ENCODE results near the gene CDH6.

Gene CDH6

GRCh38 chr5:31204958-31205357 is 11.5 kb downstream of the CDH6 start:
- WGBS (ENCODE audit: extremely low coverage, insufficient coverage, low lambda C conversion rate), result no CpG with 5 or more reads among the region's 1 CpG
- H3K79me2 ChIP-seq (ENCODE audit: control insufficient read depth, insufficient read depth, low read length), result no peaks in the 10 kb centered on the region
- H2BK120ac ChIP-seq (ENCODE audit: low read depth, low read length), result no peak overlapping the region
- DNase-seq, result no peak
- H4K5ac ChIP-seq (ENCODE audit: low read length), result no peak overlapping the region
- no peak overlapping the region for H2BK5ac ChIP-seq (ENCODE audit: low read length)
- H2BK15ac ChIP-seq (replicated peaks; ENCODE audit: low read depth), result no peak overlapping the region
- H3K4me3 ChIP-seq (ENCODE audit: low read length), result no peak overlapping the region
- no peak overlapping the region for H3K27ac ChIP-seq (ENCODE audit: low read depth, low read length)
- H3K27me3 ChIP-seq (ENCODE audit: insufficient read depth, low read length, poor library complexity), result no peaks in the 10 kb centered on the region
- H3K79me1 ChIP-seq (ENCODE audit: low read length), result no peaks in the 10 kb centered on the region
- H3K4me2 ChIP-seq (ENCODE audit: low read length), result no peak overlapping the region
- H3K4ac ChIP-seq (ENCODE audit: low read depth, low read length), result no peak overlapping the region
- H3K23ac ChIP-seq (ENCODE audit: low read length), result no peak overlapping the region
- H2AK5ac ChIP-seq (ENCODE audit: low read length), result no peak overlapping the region
- H4K8ac ChIP-seq (ENCODE audit: low read depth, low read length), result no peak overlapping the region
- no peak overlapping the region for H3K56ac ChIP-seq (ENCODE audit: low read length)
- no peak overlapping the region for H3K9ac ChIP-seq (ENCODE audit: low read length)
- no peaks in the 10 kb centered on the region for H3K36me3 ChIP-seq (ENCODE audit: control insufficient read depth, insufficient read depth, low read length)
- no peaks in the 10 kb centered on the region for H3K4me1 ChIP-seq (ENCODE audit: control insufficient read depth, low read depth, low read length)
- H3K18ac ChIP-seq (ENCODE audit: low read length), result no peak overlapping the region

- Histone ChIP-seq H3K27ac (ENCODE audit: low read depth, low read length) (no peak overlapping the region), H3K36me3 (ENCODE audit: control insufficient read depth, insufficient read depth, low read length) (no peaks in the 10 kb centered on the region), H3K56ac (ENCODE audit: low read length) (no peak overlapping the region), H3K4me3 (ENCODE audit: low read length) (no peak overlapping the region), H3K4me2 (ENCODE audit: low read length) (no peak overlapping the region), H3K4ac (ENCODE audit: low read depth, low read length) (no peak overlapping the region), H3K4me1 (ENCODE audit: control insufficient read depth, low read depth, low read length) (no peaks in the 10 kb centered on the region), H3K9ac (ENCODE audit: low read length) (no peak overlapping the region), H3K18ac (ENCODE audit: low read length) (no peak overlapping the region), H3K27me3 (ENCODE audit: insufficient read depth, low read length, poor library complexity) (no peaks in the 10 kb centered on the region), H2AK5ac (ENCODE audit: low read length) (no peak overlapping the region), H2BK120ac (ENCODE audit: low read depth, low read length) (no peak overlapping the region), H2BK15ac (replicated peaks; ENCODE audit: low read depth) (no peak overlapping the region), H4K8ac (ENCODE audit: low read depth, low read length) (no peak overlapping the region), H2BK5ac (ENCODE audit: low read length) (no peak overlapping the region), H3K23ac (ENCODE audit: low read length) (no peak overlapping the region), H4K5ac (ENCODE audit: low read length) (no peak overlapping the region), H3K79me1 (ENCODE audit: low read length) (no peaks in the 10 kb centered on the region), H3K79me2 (ENCODE audit: control insufficient read depth, insufficient read depth, low read length) (no peaks in the 10 kb centered on the region)
- no CpG with 5 or more reads among the region's 6 CpGs for WGBS (ENCODE audit: extremely low coverage, insufficient coverage, low lambda C conversion rate)
- DNase-seq, result no peak
These were observed 14.6 kb downstream of the CDH6 start for GRCh38 chr5:31208043-31208442.

- H3K27ac ChIP-seq (ENCODE audit: low read depth, low read length), result no peak overlapping the region
These were observed 15.8 kb downstream of the CDH6 start for GRCh38 chr5:31209334-31209733.

GRCh38 chr5:31211098-31211497 is 17.6 kb downstream of the CDH6 start:
- Histone ChIP-seq H3K56ac (ENCODE audit: low read length) (no peak overlapping the region), H4K8ac (ENCODE audit: low read depth, low read length) (no peak overlapping the region), H2BK120ac (ENCODE audit: low read depth, low read length) (no peak overlapping the region), H3K4me1 (ENCODE audit: control insufficient read depth, low read depth, low read length) (no peaks in the 10 kb centered on the region), H2BK5ac (ENCODE audit: low read length) (no peak overlapping the region), H3K18ac (ENCODE audit: low read length) (no peak overlapping the region), H3K4me2 (ENCODE audit: low read length) (no peak overlapping the region), H3K23ac (ENCODE audit: low read length) (no peak overlapping the region), H4K5ac (ENCODE audit: low read length) (no peak overlapping the region), H2BK15ac (replicated peaks; ENCODE audit: low read depth) (no peak overlapping the region), H2AK5ac (ENCODE audit: low read length) (no peak overlapping the region), H3K36me3 (ENCODE audit: control insufficient read depth, insufficient read depth, low read length) (no peaks in the 10 kb centered on the region), H3K27me3 (ENCODE audit: insufficient read depth, low read length, poor library complexity) (no peaks in the 10 kb centered on the region), H3K9ac (ENCODE audit: low read length) (no peak overlapping the region), H3K4me3 (ENCODE audit: low read length) (no peak overlapping the region), H3K4ac (ENCODE audit: low read depth, low read length) (no peak overlapping the region), H3K27ac (ENCODE audit: low read depth, low read length) (no peak overlapping the region), H3K79me1 (ENCODE audit: low read length) (no peaks in the 10 kb centered on the region), H3K79me2 (ENCODE audit: control insufficient read depth, insufficient read depth, low read length) (no peaks in the 10 kb centered on the region)
- no peak for DNase-seq

More at GRCh38 chr5:31209334-31209733, 15.8 kb downstream of the CDH6 start:
- DNase-seq, result no peak
- Histone ChIP-seq H2BK15ac (replicated peaks; ENCODE audit: low read depth) (no peak overlapping the region), H3K56ac (ENCODE audit: low read length) (no peak overlapping the region), H3K23ac (ENCODE audit: low read length) (no peak overlapping the region), H3K4me3 (ENCODE audit: low read length) (no peak overlapping the region), H2AK5ac (ENCODE audit: low read length) (no peak overlapping the region), H3K4me2 (ENCODE audit: low read length) (no peak overlapping the region), H2BK5ac (ENCODE audit: low read length) (no peak overlapping the region), H3K36me3 (ENCODE audit: control insufficient read depth, insufficient read depth, low read length) (no peaks in the 10 kb centered on the region), H3K18ac (ENCODE audit: low read length) (no peak overlapping the region), H3K27me3 (ENCODE audit: insufficient read depth, low read length, poor library complexity) (no peaks in the 10 kb centered on the region), H3K4me1 (ENCODE audit: control insufficient read depth, low read depth, low read length) (no peaks in the 10 kb centered on the region), H3K4ac (ENCODE audit: low read depth, low read length) (no peak overlapping the region), H2BK120ac (ENCODE audit: low read depth, low read length) (no peak overlapping the region), H4K5ac (ENCODE audit: low read length) (no peak overlapping the region), H4K8ac (ENCODE audit: low read depth, low read length) (no peak overlapping the region), H3K9ac (ENCODE audit: low read length) (no peak overlapping the region), H3K79me2 (ENCODE audit: control insufficient read depth, insufficient read depth, low read length) (no peaks in the 10 kb centered on the region), H3K79me1 (ENCODE audit: low read length) (no peaks in the 10 kb centered on the region)
- WGBS (ENCODE audit: extremely low coverage, insufficient coverage, low lambda C conversion rate), result no CpG with 5 or more reads among the region's 3 CpGs

GRCh38 chr5:31213257-31213656 is 19.8 kb downstream of the CDH6 start:
- no peak overlapping the region for H3K23ac ChIP-seq (ENCODE audit: low read length)
- no peak overlapping the region for H2AK5ac ChIP-seq (ENCODE audit: low read length)
- H2BK120ac ChIP-seq (ENCODE audit: low read depth, low read length), result no peak overlapping the region
- H3K27ac ChIP-seq (ENCODE audit: low read depth, low read length), result no peak overlapping the region
- no peak overlapping the region for H4K8ac ChIP-seq (ENCODE audit: low read depth, low read length)
- H3K9ac ChIP-seq (ENCODE audit: low read length), result no peak overlapping the region
- WGBS (ENCODE audit: extremely low coverage, insufficient coverage, low lambda C conversion rate), result no CpG with 5 or more reads among the region's 4 CpGs
- H3K4ac ChIP-seq (ENCODE audit: low read depth, low read length), result no peak overlapping the region
- no peak overlapping the region for H2BK5ac ChIP-seq (ENCODE audit: low read length)
- no peaks in the 10 kb centered on the region for H3K4me1 ChIP-seq (ENCODE audit: control insufficient read depth, low read depth, low read length)
- H3K4me2 ChIP-seq (ENCODE audit: low read length), result no peak overlapping the region
- H3K79me1 ChIP-seq (ENCODE audit: low read length), result no peaks in the 10 kb centered on the region
- no peak overlapping the region for H2BK15ac ChIP-seq (replicated peaks; ENCODE audit: low read depth)
- DNase-seq, result no peak
- H4K5ac ChIP-seq (ENCODE audit: low read length), result no peak overlapping the region
- no peak overlapping the region for H3K56ac ChIP-seq (ENCODE audit: low read length)
- no peak overlapping the region for H3K18ac ChIP-seq (ENCODE audit: low read length)
- H3K27me3 ChIP-seq (ENCODE audit: insufficient read depth, low read length, poor library complexity), result no peaks in the 10 kb centered on the region
- H3K36me3 ChIP-seq (ENCODE audit: control insufficient read depth, insufficient read depth, low read length), result no peaks in the 10 kb centered on the region
- H3K79me2 ChIP-seq (ENCODE audit: control insufficient read depth, insufficient read depth, low read length), result no peaks in the 10 kb centered on the region
- no peak overlapping the region for H3K4me3 ChIP-seq (ENCODE audit: low read length)

GRCh38 chr5:31213705-31214121 is 20.2 kb downstream of the CDH6 start:
- Histone ChIP-seq H2BK15ac (replicated peaks; ENCODE audit: low read depth) (no peak overlapping the region), H3K27me3 (ENCODE audit: insufficient read depth, low read length, poor library complexity) (no peaks in the 10 kb centered on the region), H2BK5ac (ENCODE audit: low read length) (no peak overlapping the region), H3K79me2 (ENCODE audit: control insufficient read depth, insufficient read depth, low read length) (no peaks in the 10 kb centered on the region), H3K4me3 (ENCODE audit: low read length) (no peak overlapping the region), H2BK120ac (ENCODE audit: low read depth, low read length) (no peak overlapping the region), H3K79me1 (ENCODE audit: low read length) (no peaks in the 10 kb centered on the region), H3K9ac (ENCODE audit: low read length) (no peak overlapping the region), H3K27ac (ENCODE audit: low read depth, low read length) (no peak overlapping the region), H4K5ac (ENCODE audit: low read length) (no peak overlapping the region), H3K18ac (ENCODE audit: low read length) (no peak overlapping the region), H3K4me1 (ENCODE audit: control insufficient read depth, low read depth, low read length) (no peaks in the 10 kb centered on the region), H4K8ac (ENCODE audit: low read depth, low read length) (no peak overlapping the region), H2AK5ac (ENCODE audit: low read length) (no peak overlapping the region), H3K36me3 (ENCODE audit: control insufficient read depth, insufficient read depth, low read length) (no peaks in the 10 kb centered on the region), H3K4ac (ENCODE audit: low read depth, low read length) (no peak overlapping the region), H3K23ac (ENCODE audit: low read length) (no peak overlapping the region), H3K56ac (ENCODE audit: low read length) (no peak overlapping the region), H3K4me2 (ENCODE audit: low read length) (no peak overlapping the region)
- no CpG with 5 or more reads among the region's 6 CpGs for WGBS (ENCODE audit: extremely low coverage, insufficient coverage, low lambda C conversion rate)
- no peak for DNase-seq

Data from mesendoderm (in vitro differentiated cells).